HG02610 (cell line): ENCODE measurements around the gene C2orf68.
"Not testable (repeated sequence)": the region's sequence is repeated elsewhere in the genome, so short reads cannot be mapped to it uniquely, and the experiment has no call there.

ENCODE experiments used
- ATAC-seq: cut with Tn5 transposase; IDR thresholded peaks from one replicate; pipeline ENCODE4 v1.9.1; 2021; ENCODE audit warnings: mild to moderate bottlenecking, moderate library complexity; ENCODE audit not compliant: unreplicated experiment

C2orf68 gene

DNA sequence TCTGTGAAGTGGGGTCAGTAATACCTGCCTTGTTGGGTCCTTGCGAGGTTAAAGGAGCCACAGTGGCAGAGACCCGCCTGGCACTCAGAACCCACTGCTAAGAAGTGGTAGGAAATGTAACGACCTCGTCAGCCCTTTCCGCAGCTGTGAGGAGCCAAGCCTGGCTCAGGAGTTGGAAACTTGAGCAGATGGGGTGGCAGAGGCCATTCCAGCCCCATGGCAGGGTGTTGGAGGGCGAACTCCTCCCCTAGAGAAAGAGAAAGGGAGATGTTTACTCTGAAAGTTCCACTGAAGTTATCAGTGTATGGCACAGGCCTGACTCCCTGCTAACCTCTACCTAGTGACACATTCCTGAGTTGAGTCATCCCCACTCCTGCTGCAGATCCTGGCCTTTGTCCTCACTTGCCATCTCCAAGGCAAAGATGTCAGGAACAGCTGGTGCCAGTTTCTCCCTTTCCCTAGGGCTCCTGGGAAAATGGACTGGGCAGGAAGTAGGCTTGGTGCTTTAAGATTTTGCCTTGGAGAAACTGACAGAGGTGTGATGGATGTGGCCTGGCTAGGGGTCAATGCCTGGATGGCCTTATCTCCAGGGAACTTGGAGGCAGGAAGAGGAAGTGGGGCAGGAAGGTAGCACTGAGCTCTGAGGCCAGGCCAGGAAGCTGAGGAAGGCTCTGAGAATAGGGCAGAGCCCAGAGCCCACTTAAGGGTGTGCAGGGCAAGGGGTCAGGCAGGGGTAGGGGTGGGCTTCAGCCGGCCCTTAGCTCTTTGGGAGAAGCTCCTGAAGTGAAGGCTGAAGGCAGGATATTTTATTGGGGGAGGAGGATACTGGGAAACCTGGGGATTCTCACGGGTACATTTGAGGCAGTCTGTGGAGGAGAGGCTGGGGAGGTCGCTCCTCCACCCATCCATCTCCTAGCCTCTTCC, 26.7 kb downstream of the C2orf68 start:
- ATAC-seq, result peak; percentile 66

DNA sequence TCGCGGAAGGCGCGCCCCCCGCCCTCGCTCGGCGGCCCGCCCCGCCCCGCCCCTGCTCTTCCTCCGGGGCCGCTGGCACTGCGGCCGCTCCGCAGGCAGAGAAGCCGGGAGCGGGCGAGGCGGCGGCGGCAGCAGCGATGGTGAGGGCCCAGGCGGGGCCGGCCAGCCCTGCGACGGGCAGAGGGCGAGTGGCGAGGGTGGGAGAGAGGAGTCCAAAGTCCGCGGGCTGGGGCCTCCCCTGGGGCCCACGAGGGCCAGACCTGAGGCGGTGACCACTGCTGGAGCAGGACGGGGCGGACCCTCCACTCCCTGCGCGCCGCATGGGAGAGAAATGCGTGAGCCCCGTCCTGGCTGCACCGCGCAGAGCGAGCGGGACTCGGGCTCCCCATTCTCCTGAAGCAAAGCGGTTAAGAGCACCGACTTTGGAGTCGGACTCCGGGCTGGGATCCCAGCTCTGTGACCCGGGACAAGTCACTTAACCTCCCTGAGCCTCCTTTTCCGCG, 27.5 kb downstream of the C2orf68 start, which contains the start of gene VAMP5:
VAMP5 (plus strand) TSS at position 78 of the 503 bp plus-strand sequence; CDS start at position 138, 60 bp downstream.
- peak; percentile 18 for ATAC-seq

DNA sequence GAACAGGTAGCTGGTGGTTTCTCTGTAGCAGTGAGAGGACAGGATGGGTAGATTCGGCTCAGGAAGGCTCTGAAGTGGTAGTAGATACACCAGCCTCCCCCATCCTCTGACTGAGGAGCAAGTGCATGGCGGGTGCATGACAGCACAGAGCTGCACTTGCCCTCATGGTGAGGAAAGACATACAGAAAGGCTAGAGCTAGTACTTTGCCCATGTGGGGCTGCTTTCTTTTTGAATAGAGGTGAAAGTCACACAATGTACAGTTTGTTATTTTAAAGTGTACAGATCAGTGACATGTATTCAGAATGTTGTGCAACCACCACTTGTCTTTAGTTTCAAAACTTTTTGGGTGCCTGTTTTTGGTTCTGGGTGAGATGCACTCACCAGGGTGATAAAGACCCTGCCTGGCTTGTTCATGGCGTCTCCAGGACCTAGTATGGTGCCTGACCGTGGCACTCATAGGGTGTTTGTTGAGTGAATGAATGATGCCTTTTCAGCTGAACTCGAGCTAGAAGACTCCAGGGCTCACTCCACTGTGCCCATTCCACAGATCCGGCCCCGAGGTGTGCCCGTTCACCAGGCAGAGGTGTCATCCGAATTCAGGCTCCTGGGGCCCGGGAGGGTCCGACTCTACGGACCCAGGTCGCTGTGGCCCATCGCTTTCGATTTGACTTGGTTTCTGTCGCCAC, 28.1 kb downstream of the C2orf68 start:
- peak; percentile 47 for ATAC-seq

DNA sequence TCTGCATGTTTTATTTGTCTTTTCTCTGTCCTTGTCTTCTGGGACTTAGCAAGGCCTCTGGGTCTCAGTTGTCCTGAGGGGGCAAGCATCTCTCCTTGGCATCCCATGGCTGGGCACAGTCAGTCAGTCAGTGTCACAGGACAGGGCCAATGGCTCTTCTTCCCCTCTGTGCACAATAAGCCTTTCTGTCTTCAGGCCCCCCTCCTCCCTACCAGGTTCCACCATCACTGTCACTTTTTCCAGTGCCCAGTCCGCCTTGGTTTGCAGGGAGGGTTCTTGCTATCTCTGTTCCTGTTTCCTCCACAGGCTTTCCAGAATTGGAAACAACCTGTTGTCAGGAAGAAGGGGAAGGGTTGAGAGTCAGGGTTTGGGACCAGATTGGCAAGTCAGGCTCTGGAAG, 29.4 kb downstream of the C2orf68 start:
- ATAC-seq, result no peak

DNA sequence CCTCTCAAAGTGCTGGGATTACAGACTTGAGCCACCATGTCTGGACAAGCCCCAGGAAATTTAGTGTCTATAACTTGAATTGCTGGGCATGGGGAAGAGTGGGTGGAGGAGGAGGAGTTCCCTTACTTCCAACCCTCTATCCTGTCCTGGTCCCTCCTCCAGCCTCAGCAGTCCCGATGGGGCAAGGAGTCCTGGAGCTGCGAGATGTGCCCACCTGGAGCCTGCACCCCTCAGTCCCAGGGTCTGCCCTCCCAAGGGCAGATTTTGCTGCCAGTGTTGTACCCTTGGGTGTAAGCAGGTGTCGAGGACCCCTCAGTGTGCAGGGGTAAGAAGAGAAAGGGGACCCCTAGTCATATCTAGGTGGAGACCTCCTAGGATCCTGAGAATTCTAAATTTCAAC, 31.7 kb downstream of the C2orf68 start:
- ATAC-seq, result no peak

DNA sequence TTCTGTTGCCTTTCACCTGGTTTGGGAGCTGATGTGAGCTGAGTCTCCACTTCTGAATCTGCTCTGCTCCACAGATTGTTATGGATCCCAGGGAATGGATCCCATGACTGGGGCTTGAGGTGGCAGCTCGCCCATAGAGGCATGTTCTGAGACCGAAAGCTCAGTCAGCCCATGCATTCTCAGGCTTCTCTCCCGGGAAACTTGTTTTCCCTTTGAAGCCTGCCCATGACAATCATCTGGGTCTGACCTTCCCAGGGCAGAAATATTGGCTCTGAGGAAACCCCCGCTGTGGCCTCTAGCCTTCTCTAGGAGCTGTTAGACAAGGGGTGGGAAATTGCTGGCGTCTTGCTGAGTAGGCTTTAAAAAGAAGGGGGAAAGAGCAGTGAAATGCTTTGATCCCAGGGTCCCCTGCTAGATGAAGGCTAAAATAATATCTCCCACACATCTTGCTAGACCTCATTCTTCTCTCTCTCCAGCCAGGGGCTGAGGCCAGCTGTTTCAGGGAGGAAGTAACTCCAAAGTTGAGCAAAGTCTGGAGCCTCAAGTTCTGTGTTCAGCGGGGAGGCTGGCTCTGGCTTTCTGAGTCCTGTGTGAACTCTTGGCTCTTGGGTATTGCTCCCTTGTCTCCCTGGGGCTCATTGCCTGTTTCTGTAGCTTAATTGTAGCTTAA, 32.5 kb downstream of the C2orf68 start:
- ATAC-seq, result no peak

DNA sequence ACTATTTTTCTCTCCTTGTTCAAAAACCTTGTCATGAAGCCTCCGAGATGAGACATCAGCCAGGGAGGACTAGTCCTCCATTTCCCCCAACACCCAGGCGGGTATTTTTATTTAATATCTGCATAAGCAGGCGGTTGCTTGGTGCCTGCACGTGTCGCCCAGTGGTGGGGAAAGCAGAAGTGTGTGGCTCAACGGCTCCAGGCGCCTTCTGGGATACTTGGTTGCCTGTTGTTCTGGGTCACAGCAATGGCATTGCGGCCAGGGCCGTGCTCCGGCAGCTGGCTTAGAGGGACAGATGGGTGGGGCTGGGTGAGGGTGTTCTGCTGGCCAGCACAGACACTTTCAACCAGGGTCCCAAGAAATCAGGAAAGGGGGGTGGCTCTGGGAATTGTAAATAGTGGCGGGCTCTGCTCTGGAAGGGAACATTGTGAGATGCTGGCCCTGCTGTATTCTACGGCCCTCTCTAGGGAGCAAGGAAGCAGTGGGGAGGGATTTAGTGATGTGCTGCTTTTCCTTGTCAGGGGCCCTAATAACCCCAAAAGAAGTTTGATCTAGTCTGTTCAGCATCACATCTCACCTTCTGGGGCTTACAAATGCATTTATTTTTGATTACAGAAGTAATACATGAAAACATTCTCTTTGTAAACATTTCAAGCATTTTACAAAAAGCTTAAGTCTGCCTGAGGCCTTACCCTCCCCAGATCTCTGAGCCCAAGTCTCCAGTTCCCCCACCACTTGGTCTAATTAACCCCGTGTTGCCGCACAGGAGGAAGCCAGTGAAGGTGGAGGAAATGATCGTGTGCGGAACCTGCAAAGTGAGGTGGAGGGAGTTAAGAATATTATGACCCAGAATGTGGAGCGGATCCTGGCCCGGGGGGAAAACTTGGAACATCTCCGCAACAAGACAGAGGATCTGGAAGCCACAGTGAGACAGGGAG, 33.4 kb downstream of the C2orf68 start:
- peak; percentile 40 for ATAC-seq

DNA sequence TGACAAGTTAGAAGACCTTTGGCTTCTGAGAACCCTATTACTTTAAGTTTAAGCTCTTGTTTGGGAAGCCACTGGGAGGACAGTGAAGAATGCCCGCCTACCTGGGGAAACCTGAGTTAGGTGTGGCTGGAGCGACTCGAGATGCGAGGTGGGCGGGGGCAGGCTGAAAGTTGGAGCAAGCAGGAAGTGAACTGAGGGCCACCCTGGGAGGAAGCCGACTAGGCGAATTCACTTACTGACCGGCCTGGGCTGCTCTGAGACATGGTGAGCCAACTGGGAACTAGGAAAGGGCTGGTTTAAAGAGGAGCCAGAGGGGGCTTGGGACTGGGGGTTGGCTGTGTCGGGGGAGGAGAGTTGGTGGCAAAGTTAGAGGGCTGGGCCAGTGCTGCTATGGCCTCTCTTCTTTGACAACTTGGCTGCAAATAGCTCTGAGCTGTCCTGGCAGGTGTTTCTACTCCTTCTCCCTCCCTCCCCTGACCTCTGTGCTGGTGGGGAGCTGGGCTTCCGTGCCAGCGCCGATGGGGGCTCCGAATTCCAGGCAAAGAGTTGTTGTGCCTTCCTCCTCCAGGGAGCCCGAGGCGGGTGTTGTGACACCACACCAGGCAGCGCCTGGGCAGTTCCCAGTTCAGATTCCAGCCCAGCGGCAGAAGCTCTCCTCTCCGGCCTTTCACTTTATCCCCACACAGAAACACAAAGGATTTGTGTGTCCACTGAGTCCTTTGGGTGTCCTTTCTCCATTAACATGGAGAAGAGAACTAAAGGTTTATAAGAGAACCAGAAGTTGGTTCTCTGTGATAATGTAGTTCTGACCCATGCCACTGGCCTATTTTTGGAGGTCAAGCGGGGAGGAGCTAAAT, 34.3 kb downstream of the C2orf68 start, which contains the start of gene VAMP8:
VAMP8 (plus strand) TSS at position 201 of the 857 bp plus-strand sequence; CDS start at position 262, 61 bp downstream.
- ATAC-seq, result peak; percentile 67

DNA sequence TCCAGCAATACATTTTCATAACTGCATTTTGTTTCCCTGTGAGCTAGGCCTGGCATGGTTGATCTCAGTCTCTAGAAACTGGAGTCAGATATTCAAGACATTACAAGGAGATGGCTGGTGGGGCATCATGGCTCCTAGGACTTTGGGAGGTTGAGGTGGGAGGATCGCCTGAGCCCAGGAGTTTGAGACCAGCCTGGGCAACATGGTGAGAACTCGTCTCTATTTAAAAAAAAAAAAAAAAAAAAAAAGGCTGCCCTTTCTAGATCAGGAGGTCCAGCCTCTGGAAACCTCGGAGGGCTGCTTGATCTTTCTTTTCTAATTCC, 34.8 kb downstream of the C2orf68 start:
- ATAC-seq, result no peak

DNA sequence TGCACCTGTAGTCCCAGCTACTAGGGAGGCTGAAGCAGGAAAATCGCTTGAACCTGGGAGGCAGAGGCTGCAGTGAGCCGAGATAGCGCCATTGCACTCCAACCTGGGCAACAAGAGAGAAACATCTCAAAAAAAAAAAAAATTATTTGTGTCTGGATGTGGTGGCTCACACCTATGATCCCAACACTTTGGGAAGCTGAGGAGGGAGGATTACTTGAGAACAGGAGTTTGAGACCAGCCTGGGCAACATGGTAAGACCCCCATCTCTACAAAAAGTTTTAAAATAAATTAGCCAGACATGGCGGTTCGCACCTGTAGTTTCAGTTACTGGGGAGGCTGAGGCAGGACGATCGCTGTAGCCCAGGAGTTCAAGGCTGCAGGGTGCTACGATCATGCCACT, 36.1 kb downstream of the C2orf68 start:
- ATAC-seq, result no peak

DNA sequence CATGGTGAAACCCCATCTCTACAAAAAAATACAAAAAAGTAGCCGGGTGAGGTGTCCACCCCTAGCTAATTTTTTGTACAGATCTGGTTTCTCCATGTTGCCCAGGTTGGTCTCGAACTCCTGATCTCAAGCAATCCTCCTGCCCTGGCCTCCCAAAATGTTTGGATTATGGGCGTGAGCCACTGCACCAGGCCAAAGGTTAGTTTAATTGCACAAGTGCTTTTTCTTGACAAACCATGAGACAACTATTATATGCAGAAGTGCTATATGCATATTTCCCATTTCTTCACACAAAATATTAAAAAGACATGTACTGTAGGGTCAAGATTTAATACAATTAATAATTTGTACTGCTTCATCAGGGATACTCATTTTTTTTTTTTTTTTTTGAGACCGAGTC, 45.6 kb downstream of the C2orf68 start:
- ATAC-seq, result no peak

DNA sequence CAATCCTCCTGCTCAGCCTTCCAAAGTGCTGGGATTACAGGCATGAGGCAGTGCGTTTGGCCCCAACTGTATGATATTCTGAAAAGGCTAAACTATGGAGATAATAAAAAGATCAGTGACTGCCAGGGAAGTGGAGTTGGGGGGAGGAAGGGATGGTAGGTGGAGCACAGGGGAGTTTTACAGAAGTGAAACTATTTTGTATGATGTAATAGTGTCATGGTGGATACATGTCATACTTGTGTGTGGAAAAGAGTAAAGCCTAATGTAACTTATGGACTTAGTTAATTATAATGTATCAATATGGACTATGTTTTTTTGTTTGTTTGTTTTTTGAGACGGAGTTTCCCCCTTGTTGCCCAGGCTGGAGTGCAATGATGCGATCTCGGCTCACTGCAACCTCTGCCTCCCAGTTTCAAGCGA, 47.7 kb downstream of the C2orf68 start:
- no peak for ATAC-seq

DNA sequence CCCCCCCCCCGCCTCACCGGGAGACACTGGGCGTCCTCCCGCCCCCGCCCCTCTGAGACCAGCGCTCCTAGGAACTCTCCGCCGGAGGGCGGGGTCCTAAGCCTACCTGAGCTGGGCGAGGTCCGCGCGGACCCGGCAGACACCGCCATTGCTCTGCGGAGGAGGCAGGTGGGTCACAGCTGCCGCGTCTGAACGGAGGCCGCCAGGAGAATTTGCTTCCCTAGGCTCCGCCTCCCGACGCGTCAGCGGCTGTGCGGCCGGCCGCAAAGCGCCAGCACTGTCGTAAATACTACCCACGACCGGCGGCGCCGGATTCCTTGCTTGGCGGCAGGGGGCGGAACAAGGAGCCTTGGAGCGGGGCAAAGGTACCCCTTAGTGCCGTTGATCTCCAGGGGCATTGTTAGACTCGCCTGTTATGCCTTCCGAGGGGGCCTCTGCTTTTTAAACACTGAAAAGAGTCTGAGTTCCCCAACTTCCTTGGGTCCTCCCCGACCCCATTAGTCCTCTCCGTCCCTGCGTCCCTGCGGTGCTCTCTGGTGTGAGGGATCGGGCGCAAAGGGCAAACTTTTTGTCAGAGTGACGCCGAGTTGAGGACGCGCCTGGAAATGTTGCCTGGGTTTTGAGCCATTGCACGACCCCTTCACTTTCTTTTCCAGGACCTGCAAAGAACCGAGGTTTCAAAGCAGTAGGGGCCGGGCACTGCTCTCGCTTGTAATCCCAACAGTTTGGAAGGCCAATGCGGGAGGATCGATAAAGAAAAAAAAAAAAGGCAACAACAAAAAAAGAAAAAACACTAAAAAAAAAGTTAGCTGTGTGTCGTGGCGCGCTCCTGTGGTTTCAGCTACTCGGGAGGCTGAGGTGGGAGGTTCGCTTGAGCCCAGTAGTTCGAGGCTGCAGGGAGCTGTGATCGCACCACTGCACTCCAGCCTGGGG, 50.3 kb downstream of the C2orf68 start, which contains the start of gene GGCX:
GGCX (minus strand) TSS at position 214 of the 933 bp plus-strand sequence; CDS start at position 149, 65 bp downstream.
- peak; percentile 89 for ATAC-seq

DNA sequence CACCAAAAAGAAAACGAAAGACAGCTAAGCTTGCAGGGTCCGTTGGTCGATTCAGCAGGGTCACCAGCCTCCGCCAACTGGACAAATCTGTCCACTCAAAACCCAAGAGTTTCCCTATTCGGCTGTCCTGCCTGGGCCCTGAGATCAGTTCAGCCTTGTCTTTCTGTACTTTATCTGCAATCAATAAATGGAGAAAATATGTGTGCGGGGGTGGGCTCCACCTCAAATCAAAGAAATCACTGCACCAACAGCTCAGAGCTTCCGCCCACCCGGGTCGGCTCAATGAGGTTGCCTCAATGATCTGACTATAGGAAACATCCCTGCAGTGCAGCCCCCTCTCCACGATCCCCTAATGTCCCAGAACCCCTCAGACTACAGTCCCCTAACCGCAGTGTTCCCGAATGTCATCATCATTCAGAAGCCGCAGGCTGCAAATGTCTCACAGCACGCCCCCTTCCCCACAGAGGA, 51.0 kb downstream of the C2orf68 start:
- ATAC-seq, result no peak

DNA sequence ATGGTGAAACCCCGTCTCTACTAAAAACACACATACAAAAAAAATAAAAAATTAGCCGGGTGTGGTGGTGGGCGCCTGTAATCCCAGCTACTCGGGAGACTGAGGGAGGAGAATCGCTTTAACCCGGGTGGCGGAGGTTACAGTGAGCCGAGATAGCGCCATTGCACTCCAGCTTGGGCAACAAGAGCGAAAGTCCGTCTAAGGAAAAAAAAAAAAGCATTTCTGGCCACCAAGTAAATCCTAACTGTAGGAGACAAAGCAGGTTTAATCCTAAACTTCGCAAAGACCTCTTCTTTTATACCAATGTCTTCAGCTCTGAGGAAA, 51.5 kb downstream of the C2orf68 start:
- ATAC-seq, result not testable (repeated sequence)

DNA sequence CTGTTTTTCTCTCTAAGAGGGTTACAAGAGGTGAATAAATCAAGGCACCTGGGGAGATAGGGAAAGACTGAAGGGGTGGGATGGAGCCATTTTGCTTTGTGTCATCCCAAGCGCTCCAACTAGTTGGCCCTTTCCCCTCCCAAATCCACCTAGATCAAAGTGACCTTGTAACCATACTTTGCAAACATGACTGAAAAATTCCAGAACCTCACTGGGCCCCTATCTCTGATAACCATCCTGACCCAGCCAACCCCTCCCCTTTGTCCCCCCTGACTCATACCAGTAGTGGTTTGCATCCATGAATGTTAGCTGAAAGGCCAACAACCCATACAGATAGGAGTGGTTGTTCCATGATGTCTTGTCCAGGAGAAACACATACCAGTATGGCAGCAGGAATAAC, 53.7 kb downstream of the C2orf68 start:
- no peak for ATAC-seq

DNA sequence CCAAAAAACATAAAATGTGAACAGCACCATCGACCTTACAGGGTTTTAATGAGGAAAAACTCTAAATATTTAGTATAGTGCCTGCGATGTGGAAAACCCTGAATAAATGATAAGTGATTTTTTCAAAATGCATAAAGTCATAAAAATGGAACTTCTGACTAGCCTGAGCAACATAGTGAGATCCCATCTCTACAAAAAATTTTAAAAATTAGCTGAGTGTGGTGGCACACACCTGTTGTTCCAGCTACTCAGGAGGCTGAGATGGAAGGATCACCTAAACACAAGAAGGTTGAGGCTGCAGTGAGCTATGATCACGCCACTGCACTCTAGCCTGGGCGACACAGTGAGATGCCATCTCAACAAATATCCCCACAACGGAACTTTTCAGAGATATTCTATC, 54.7 kb downstream of the C2orf68 start:
- no peak for ATAC-seq
